ENCODE data around the gene F13B.

DNA sequence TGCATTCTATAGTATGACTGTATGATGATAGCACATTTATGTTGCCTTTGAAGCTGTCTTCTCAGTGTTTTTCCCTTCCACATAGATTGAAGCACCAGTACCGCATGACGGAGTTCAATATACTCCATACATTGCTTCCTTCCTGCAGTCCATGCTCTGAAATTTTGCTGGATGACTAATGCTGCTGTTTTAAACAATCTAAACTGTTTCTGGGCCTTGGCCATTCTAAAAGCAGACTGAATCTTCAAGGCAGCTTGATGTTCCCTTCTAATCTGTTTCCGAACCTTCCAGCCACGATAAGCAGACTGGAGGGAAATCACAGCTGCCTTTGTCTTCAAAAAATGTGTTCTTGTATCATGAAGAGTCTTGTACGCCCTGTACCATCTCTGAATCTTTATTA, 36.2 kb upstream of the F13B start:
- TF ChIP-seq, protein P1, sequence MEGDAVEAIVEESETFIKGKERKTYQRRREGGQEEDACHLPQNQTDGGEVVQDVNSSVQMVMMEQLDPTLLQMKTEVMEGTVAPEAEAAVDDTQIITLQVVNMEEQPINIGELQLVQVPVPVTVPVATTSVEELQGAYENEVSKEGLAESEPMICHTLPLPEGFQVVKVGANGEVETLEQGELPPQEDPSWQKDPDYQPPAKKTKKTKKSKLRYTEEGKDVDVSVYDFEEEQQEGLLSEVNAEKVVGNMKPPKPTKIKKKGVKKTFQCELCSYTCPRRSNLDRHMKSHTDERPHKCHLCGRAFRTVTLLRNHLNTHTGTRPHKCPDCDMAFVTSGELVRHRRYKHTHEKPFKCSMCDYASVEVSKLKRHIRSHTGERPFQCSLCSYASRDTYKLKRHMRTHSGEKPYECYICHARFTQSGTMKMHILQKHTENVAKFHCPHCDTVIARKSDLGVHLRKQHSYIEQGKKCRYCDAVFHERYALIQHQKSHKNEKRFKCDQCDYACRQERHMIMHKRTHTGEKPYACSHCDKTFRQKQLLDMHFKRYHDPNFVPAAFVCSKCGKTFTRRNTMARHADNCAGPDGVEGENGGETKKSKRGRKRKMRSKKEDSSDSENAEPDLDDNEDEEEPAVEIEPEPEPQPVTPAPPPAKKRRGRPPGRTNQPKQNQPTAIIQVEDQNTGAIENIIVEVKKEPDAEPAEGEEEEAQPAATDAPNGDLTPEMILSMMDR (conservative IDR thresholded peaks at IDR 0.05; ENCODE audit: low read depth, low read length) = no peak
- TF ChIP-seq EZH2 (IDR thresholded peaks at IDR 0.05; ENCODE audit: low read length, unreplicated experiment) = no peak
- TF ChIP-seq EZH2phosphoT487 (IDR thresholded peaks at IDR 0.05; ENCODE audit: borderline replicate concordance, low read length) = no peak
